WTC11 (cell line): ENCODE results near the gene TNIK. TPM values are rescaled to one million over a fixed set of nuclear protein-coding genes. Genes with fewer than 3 reads are reported as not detected.

Experiments used
- ATAC-seq: fragments of 200-7000 bp; cut with Tn5 transposase; 2 replicates; pipeline ENCODE4 v1.10.0; 2021; ENCODE audit warnings: mild to moderate bottlenecking, moderate library complexity
- CTCF ChIA-PET: fragments of 300-600 bp; sonication (Branson Sonifier 250); formaldehyde crosslinking; loops from one replicate; lab custom pipeline; 2021; ENCODE audit warnings: antibody characterized with exemption; lab: Charles Lee
- POLR2A ChIA-PET: fragments of 350-600 bp; sonication (Branson Sonifier 250); formaldehyde crosslinking; loops from one replicate; lab custom pipeline; 2021; ENCODE audit warnings: antibody characterized with exemption; lab: Charles Lee
- DNase-seq: peaks from one replicate; pipeline ENCODE4 v3.0.0; 2021; ENCODE audit warnings: low spot score
- H3K27ac Mint-ChIP-seq: 2 replicates; pipeline ENCODE4 v1.8.0; 2021; ENCODE audit warnings: mixed read lengths
- H3K27me3 Mint-ChIP-seq: 2 replicates; pipeline ENCODE4 v1.8.0; 2021; ENCODE audit warnings: low read depth, mild to moderate bottlenecking, moderate library complexity, mixed read lengths
- H3K36me3 Mint-ChIP-seq: 2 replicates; pipeline ENCODE4 v1.8.0; 2021; ENCODE audit warnings: mixed read lengths
- H3K4me1 Mint-ChIP-seq: 2 replicates; pipeline ENCODE4 v1.8.0; 2022; ENCODE audit warnings: mixed read lengths
- H3K4me3 Mint-ChIP-seq: 2 replicates; pipeline ENCODE4 v1.8.0; 2021; ENCODE audit warnings: mild to moderate bottlenecking, moderate library complexity, mixed read lengths
- H3K9me3 Mint-ChIP-seq: 2 replicates; pipeline ENCODE4 v1.8.0; 2021; ENCODE audit warnings: mixed read lengths
- GRHL2 ChIP-seq: fragments of 250-450 bp; sonication (Bioruptor Pico); IDR thresholded peaks from 2 replicates; pipeline ENCODE4 v1.8.0; 2022; ENCODE audit warnings: mild to moderate bottlenecking, moderate library complexity; ENCODE audit not compliant: insufficient replicate concordance, severe bottlenecking
- IRF2 ChIP-seq: sonication (generic); formaldehyde crosslinking; IDR thresholded peaks from 2 replicates; pipeline ENCODE4 v1.8.0; 2022; ENCODE audit warnings: low read depth, missing genetic modification reagents, borderline replicate concordance
- KAT7 ChIP-seq: sonication (generic); formaldehyde crosslinking; IDR thresholded peaks from 2 replicates; pipeline ENCODE4 v1.8.1; 2023; ENCODE audit warnings: missing genetic modification reagents, mild to moderate bottlenecking, borderline replicate concordance
- NFE2L1 ChIP-seq: sonication (generic); formaldehyde crosslinking; IDR thresholded peaks from 2 replicates; pipeline ENCODE4 v1.8.1; 2023; ENCODE audit warnings: missing genetic modification reagents
- RELA ChIP-seq: sonication (generic); formaldehyde crosslinking; IDR thresholded peaks from 2 replicates; pipeline ENCODE4 v1.8.1; 2022; ENCODE audit warnings: missing genetic modification reagents, mild to moderate bottlenecking, borderline replicate concordance
- TP53 ChIP-seq: sonication (generic); formaldehyde crosslinking; IDR thresholded peaks from 2 replicates; pipeline ENCODE4 v1.8.1; 2023; ENCODE audit warnings: mild to moderate bottlenecking, missing genetic modification reagents
- USF2 ChIP-seq: sonication (generic); formaldehyde crosslinking; IDR thresholded peaks from 2 replicates; pipeline ENCODE4 v1.8.1; 2023; ENCODE audit warnings: mild to moderate bottlenecking, missing genetic modification reagents, moderate library complexity
- ZBTB21 ChIP-seq: sonication (generic); formaldehyde crosslinking; IDR thresholded peaks from 2 replicates; pipeline ENCODE4 v1.8.1; 2023; ENCODE audit warnings: mild to moderate bottlenecking, missing genetic modification reagents, borderline replicate concordance
- ZSCAN18 ChIP-seq: fragments of 250-450 bp; sonication (Bioruptor Pico); IDR thresholded peaks from 2 replicates; pipeline ENCODE4 v2.1.2; 2022; ENCODE audit warnings: mild to moderate bottlenecking, moderate library complexity
- total RNA-seq: library from RNA; stranded (reverse); gene quantifications from 3 replicates; pipeline ENCODE4 v1.2.3, GENCODE V29; 2021
- TF ChIP-seq, protein P1 (sequence below): fragments of 250-450 bp; sonication (Bioruptor Pico); IDR thresholded peaks from 2 replicates; pipeline ENCODE4 v1.9.0; 2021; ENCODE audit warnings: mild to moderate bottlenecking, borderline replicate concordance
- TF ChIP-seq, protein P2 (sequence below): fragments of 200-600 bp; IDR thresholded peaks from 2 replicates; pipeline ENCODE4 v1.8.0; 2022; ENCODE audit warnings: antibody characterized with exemption

TNIK gene
- total RNA-seq, 1 experiment from 2014 or later: 50.3 TPM

- TF ChIP-seq, protein P1, sequence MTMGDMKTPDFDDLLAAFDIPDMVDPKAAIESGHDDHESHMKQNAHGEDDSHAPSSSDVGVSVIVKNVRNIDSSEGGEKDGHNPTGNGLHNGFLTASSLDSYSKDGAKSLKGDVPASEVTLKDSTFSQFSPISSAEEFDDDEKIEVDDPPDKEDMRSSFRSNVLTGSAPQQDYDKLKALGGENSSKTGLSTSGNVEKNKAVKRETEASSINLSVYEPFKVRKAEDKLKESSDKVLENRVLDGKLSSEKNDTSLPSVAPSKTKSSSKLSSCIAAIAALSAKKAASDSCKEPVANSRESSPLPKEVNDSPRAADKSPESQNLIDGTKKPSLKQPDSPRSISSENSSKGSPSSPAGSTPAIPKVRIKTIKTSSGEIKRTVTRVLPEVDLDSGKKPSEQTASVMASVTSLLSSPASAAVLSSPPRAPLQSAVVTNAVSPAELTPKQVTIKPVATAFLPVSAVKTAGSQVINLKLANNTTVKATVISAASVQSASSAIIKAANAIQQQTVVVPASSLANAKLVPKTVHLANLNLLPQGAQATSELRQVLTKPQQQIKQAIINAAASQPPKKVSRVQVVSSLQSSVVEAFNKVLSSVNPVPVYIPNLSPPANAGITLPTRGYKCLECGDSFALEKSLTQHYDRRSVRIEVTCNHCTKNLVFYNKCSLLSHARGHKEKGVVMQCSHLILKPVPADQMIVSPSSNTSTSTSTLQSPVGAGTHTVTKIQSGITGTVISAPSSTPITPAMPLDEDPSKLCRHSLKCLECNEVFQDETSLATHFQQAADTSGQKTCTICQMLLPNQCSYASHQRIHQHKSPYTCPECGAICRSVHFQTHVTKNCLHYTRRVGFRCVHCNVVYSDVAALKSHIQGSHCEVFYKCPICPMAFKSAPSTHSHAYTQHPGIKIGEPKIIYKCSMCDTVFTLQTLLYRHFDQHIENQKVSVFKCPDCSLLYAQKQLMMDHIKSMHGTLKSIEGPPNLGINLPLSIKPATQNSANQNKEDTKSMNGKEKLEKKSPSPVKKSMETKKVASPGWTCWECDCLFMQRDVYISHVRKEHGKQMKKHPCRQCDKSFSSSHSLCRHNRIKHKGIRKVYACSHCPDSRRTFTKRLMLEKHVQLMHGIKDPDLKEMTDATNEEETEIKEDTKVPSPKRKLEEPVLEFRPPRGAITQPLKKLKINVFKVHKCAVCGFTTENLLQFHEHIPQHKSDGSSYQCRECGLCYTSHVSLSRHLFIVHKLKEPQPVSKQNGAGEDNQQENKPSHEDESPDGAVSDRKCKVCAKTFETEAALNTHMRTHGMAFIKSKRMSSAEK (CRISPR knock-in tag): no peak
- TF ChIP-seq RELA (no peak), IRF2 (no peak), KAT7 (CRISPR knock-in tag) (no peak), TP53 (CRISPR knock-in tag) (no peak), NFE2L1 (no peak)
Measured at GRCh38 chr3:171189394-171190080, 270.7 kb downstream of the TNIK start (continued).

GRCh38 chr3:171187706-171188290, 272.4 kb downstream of the TNIK start:
- CTCF ChIA-PET: interaction anchor here (0.8 to 1.6 kb wide), 6 partner anchors 8 to 426 kb away, joined by 3 to 10 read pairs (median 4); no protein-coding TSS in a partner anchor
- no peak for DNase-seq

More at GRCh38 chr3:171187706-171188290, 272.4 kb downstream of the TNIK start:
- POLR2A ChIA-PET: interaction anchor here (0.9 kb wide), 1 partner anchor 255 kb away, joined by 3 read pairs; no protein-coding TSS in a partner anchor
- Mint-ChIP-seq H3K4me3 (no peak overlapping the region), H3K36me3 (peaks cover 6% of the 10 kb centered on the region; the same call in 1 of the 2 replicates), H3K9me3 (no peaks in the 10 kb centered on the region), H3K27ac (no peak overlapping the region), H3K27me3 (no peaks in the 10 kb centered on the region), H3K4me1 (peaks cover 32% of the 10 kb centered on the region)
- TF ChIP-seq ZBTB21 (CRISPR knock-in tag) (no peak), GRHL2 (CRISPR knock-in tag) (no peak), TP53 (CRISPR knock-in tag) (no peak), ZSCAN18 (CRISPR knock-in tag) (no peak), USF2 (no peak)
- TF ChIP-seq, protein P2, sequence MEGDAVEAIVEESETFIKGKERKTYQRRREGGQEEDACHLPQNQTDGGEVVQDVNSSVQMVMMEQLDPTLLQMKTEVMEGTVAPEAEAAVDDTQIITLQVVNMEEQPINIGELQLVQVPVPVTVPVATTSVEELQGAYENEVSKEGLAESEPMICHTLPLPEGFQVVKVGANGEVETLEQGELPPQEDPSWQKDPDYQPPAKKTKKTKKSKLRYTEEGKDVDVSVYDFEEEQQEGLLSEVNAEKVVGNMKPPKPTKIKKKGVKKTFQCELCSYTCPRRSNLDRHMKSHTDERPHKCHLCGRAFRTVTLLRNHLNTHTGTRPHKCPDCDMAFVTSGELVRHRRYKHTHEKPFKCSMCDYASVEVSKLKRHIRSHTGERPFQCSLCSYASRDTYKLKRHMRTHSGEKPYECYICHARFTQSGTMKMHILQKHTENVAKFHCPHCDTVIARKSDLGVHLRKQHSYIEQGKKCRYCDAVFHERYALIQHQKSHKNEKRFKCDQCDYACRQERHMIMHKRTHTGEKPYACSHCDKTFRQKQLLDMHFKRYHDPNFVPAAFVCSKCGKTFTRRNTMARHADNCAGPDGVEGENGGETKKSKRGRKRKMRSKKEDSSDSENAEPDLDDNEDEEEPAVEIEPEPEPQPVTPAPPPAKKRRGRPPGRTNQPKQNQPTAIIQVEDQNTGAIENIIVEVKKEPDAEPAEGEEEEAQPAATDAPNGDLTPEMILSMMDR: 0 out of 2 replicates have a peak, but pooled peaks have one; percentile 22
- peak; percentile 85 for ATAC-seq
